Kidney (tissue), 14 donors: ENCODE results near the gene LRPAP1. TPM values are rescaled to one million over a fixed set of nuclear protein-coding genes. Genes with fewer than 3 reads are reported as not detected.
A peak's percentile ranks its signal among the peaks of the same experiment; 100 is the strongest.

ENCODE experiments used
- DNase-seq, 5 donors: peaks; one replicate each; pipeline ENCODE4 v3.0.0-alpha.2; 2013 to 2020
- FAIRE-seq: peaks from 2 replicates; lab custom pipeline; 2012; peaks lifted over from hg19 to GRCh38; lab: Jason Lieb, UNC
- H3K27ac ChIP-seq, 2 donors: one replicate each; pipeline ENCODE4 v1.7.0; 2013; ENCODE audit warnings: low read depth in 2 of 2, low read length in 2 of 2, inconsistent platforms in 1 of 2
- H3K27me3 ChIP-seq: one replicate; pipeline ENCODE4 v1.7.1; 2013; ENCODE audit warnings: low read length, inconsistent platforms; ENCODE audit not compliant: control insufficient read depth, insufficient read depth
- H3K36me3 ChIP-seq, 3 donors: one replicate each; pipeline versions ENCODE4 v1.7.0 to v1.7.1; 2013; ENCODE audit warnings: low read length in 3 of 3, control low read depth in 1 of 3, inconsistent platforms in 1 of 3; ENCODE audit not compliant: insufficient read depth in 3 of 3, control insufficient read depth in 2 of 3
- H3K4me1 ChIP-seq, 3 donors: one replicate each; pipeline versions ENCODE4 v1.7.0 to v1.7.1; 2013; ENCODE audit warnings: low read length in 3 of 3, inconsistent platforms in 1 of 3, low read depth in 1 of 3; ENCODE audit not compliant: control insufficient read depth in 2 of 3, insufficient read depth in 2 of 3
- H3K4me3 ChIP-seq, 3 donors: one replicate each; pipeline versions ENCODE4 v1.7.0 to v1.8.1; 2013; ENCODE audit warnings: low read length in 3 of 3, control low read depth in 1 of 3, inconsistent platforms in 1 of 3
- H3K9ac ChIP-seq, 3 donors: one replicate each; pipeline versions ENCODE4 v1.7.0 to v1.7.1; 2013; ENCODE audit warnings: low read length in 3 of 3, control low read depth in 1 of 3, inconsistent platforms in 1 of 3
- H3K9me3 ChIP-seq, 3 donors: one replicate each; pipeline versions ENCODE4 v1.7.0 to v1.7.1; 2013; ENCODE audit warnings: low read length in 3 of 3, control low read depth in 1 of 3, inconsistent platforms in 1 of 3; ENCODE audit not compliant: control insufficient read depth in 2 of 3, insufficient read depth in 1 of 3
- CTCF ChIP-seq: IDR thresholded peaks from 3 replicates; pipeline ENCODE4 v1.5.1; 2012; ENCODE audit warnings: mild to moderate bottlenecking, moderate library complexity, borderline replicate concordance; ENCODE audit not compliant: insufficient read depth; ENCODE audit errors: extremely low read depth
- intact Hi-C: fragments of 100-400 bp; cut with DNase I; formaldehyde crosslinking; loops from one replicate; pipeline ENCODE4 v1.11.1; 2022
- polyA plus RNA-seq: library from polyadenylated mRNA; stranded (reverse); fragments of 350-450 nt; fragmentation: Illumina TruSeq; extraction: RNeasy Lipid Tissue Mini Kit (QIAGEN cat#74804); gene quantifications from one replicate; pipeline ENCODE4 v1.2.3, GENCODE V29; 2014; ENCODE audit warnings: low read depth, low replicate concordance; ENCODE audit not compliant: insufficient read depth
- total RNA-seq: library from RNA; stranded (reverse); fragmentation: NEBNext Ultra II Directional; extraction: Animal tissue kit (Norgen Biotek cat#: 25700); gene quantifications from one replicate; pipeline ENCODE4 v1.2.1, GENCODE V29; 2021
- donor health status: control.
- donor health status: control.
- donor health status: control.
- donor health status: control.
- donor health status: control.
- donor health status: DM: yes; HTN: yes; CAD: no.
- donor health status: Normal renal cell carcinoma (clear cell type).

The LRPAP1 gene
- total and polyA plus RNA-seq, 2 donors from 2014 or later: 204 to 373 TPM

GRCh38 chr4:3523628-3524221 lies 8.5 kb downstream of the LRPAP1 start:
- no peak for FAIRE-seq
- no peak overlapping the region for H3K9ac ChIP-seq
- peak in 1 of 5 donors; percentile 71 for DNase-seq

GRCh38 chr4:3523146-3523627 lies 9.0 kb downstream of the LRPAP1 start:
- no peak overlapping the region for H3K9ac ChIP-seq
- FAIRE-seq (no peak), DNase-seq (peak in 1 of 5 donors; percentile 26)
- no peak overlapping the region for H3K27ac ChIP-seq
- H3K4me1 ChIP-seq: peaks cover 0 to 6% (median under 1%) of the 10 kb centered on the region in 3 donors
- peaks cover 2 to 53% (median 29%) of the 10 kb centered on the region in 3 donors for H3K36me3 ChIP-seq
- no peaks in the 10 kb centered on the region for H3K27me3 ChIP-seq
- no peak overlapping the region for H3K4me3 ChIP-seq
- no peak for TF ChIP-seq CTCF
- no peaks in the 10 kb centered on the region for H3K9me3 ChIP-seq
- intact Hi-C loops: no loop called here

More at GRCh38 chr4:3523628-3524221, 8.5 kb downstream of the LRPAP1 start:
- no peak overlapping the region for H3K4me3 ChIP-seq
- no peak for TF ChIP-seq CTCF
- H3K36me3 ChIP-seq: peaks cover 2 to 53% (median 29%) of the 10 kb centered on the region in 3 donors
- no peaks in the 10 kb centered on the region for H3K27me3 ChIP-seq
- intact Hi-C loops: no loop called here
- no peaks in the 10 kb centered on the region for H3K9me3 ChIP-seq
- peaks cover 0 to 11% (median 5%) of the 10 kb centered on the region in 3 donors for H3K4me1 ChIP-seq
- no peak overlapping the region for H3K27ac ChIP-seq

DNA sequence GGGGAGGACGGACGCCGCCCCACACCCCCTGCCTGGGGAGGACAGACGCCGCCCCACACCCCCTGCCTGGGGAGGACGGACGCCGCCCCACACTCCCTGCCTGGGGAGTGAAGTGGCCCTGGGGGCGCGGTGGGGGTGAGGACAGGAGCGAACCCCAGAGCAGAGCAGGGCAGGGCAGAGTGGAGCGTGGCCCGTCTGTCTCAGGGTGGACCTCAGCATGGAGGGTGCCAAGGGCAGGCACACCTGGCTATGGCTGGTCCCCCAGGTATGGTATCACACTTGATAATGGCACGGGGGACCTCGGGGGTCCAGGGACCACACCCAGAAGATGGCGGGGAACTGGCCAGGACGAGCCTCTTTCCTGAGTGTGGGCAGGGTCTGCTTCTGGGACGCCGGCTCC lies 9.6 kb downstream of the LRPAP1 start:
- peak in 1 of 5 donors; percentile 38 for DNase-seq
- no peaks in the 10 kb centered on the region for H3K9me3 ChIP-seq
- H3K4me3 ChIP-seq: no peak overlapping the region
- peaks cover 0 to under 1% (median 0%) of the 10 kb centered on the region in 3 donors for H3K4me1 ChIP-seq
- peaks cover 2 to 55% (median 31%) of the 10 kb centered on the region in 3 donors for H3K36me3 ChIP-seq
- no peaks in the 10 kb centered on the region for H3K27me3 ChIP-seq
- intact Hi-C loops: no loop called here
- H3K27ac ChIP-seq: no peak overlapping the region
- no peak for FAIRE-seq
- H3K9ac ChIP-seq: no peak overlapping the region
- no peak for TF ChIP-seq CTCF

DNA sequence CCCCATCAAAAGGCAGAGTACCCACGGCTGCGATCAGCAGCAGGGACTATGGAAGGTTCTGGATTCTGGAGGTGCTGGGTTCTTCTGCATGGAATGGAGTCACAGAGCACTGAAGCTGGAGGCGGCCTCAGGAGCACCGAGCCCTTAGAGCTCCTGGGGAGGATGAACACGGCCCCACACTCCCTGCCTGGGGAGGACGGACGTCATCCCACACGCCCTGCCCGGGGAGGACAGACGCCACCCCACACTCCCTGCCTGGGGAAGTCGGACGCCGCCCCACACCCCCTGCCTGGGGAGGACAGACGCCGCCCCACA lies 9.9 kb downstream of the LRPAP1 start:
- no peak overlapping the region for H3K9ac ChIP-seq
- H3K4me3 ChIP-seq: no peak overlapping the region
- TF ChIP-seq CTCF: no peak
- H3K27ac ChIP-seq: no peak overlapping the region
- DNase-seq: peak in 1 of 5 donors; percentile 35
- no peaks in the 10 kb centered on the region for H3K27me3 ChIP-seq
- peaks cover 2 to 59% (median 33%) of the 10 kb centered on the region in 3 donors for H3K36me3 ChIP-seq
- intact Hi-C loops: no loop called here
- no peaks in the 10 kb centered on the region for H3K9me3 ChIP-seq
- no peak for FAIRE-seq
- no peaks in the 10 kb centered on the region for H3K4me1 ChIP-seq
